Epithelial cell of proximal tubule (primary cell): Measurements from ENCODE around the gene KCNC1. TPM values are rescaled to one million over a fixed set of nuclear protein-coding genes. Genes with fewer than 3 reads are reported as not detected.

Experiments
- DNase-seq: peaks from one replicate; pipeline ENCODE4 v3.0.0-alpha.2; 2011; ENCODE audit warnings: low read depth
- H3K4me3 ChIP-seq: 2 replicates; pipeline ENCODE4 v1.5.1; 2011; ENCODE audit warnings: low read depth, mild to moderate bottlenecking, low read length
- CTCF ChIP-seq: conservative IDR thresholded peaks from 2 replicates; pipeline ENCODE4 v1.5.1; 2012; ENCODE audit warnings: low read depth, mild to moderate bottlenecking, low read length
- total RNA-seq: library from RNA; depleted of rRNA; stranded (reverse); fragments of >200 nt; gene quantifications from 2 replicates; pipeline ENCODE4 v1.2.3, GENCODE V29; 2015

Gene KCNC1
- total RNA-seq, 1 donor from 2014 or later: not detected

GRCh38 chr11:17694494-17695110, 40.0 kb upstream of the KCNC1 start:
- no peak overlapping the region for H3K4me3 ChIP-seq
- TF ChIP-seq CTCF: no peak
- no peak for DNase-seq

- TF ChIP-seq CTCF: no peak
- DNase-seq: no peak
- no peak overlapping the region for H3K4me3 ChIP-seq
Measured at GRCh38 chr11:17695454-17696441, 38.8 kb upstream of the KCNC1 start.

GRCh38 chr11:17696741-17697140, 37.8 kb upstream of the KCNC1 start:
- DNase-seq: no peak
- H3K4me3 ChIP-seq: no peak overlapping the region
- TF ChIP-seq CTCF: no peak

- no peak for TF ChIP-seq CTCF
- no peak for DNase-seq
- H3K4me3 ChIP-seq: no peak overlapping the region
Measured at GRCh38 chr11:17697175-17697949, 37.2 kb upstream of the KCNC1 start.

GRCh38 chr11:17699147-17700114, 35.1 kb upstream of the KCNC1 start:
- no peak for DNase-seq
- no peak for TF ChIP-seq CTCF
- no peak overlapping the region for H3K4me3 ChIP-seq

- H3K4me3 ChIP-seq: no peak overlapping the region
- DNase-seq: no peak
- TF ChIP-seq CTCF: no peak
Measured at GRCh38 chr11:17700991-17701390, 33.6 kb upstream of the KCNC1 start.
